Rectal smooth muscle tissue (tissue), 1 donor: ENCODE data around the gene OR51A4.

Experiments used
- H3K27ac ChIP-seq: one replicate; pipeline ENCODE4 v1.7.0; 2013; ENCODE audit warnings: low read depth, low read length, inconsistent platforms
- H3K27me3 ChIP-seq: one replicate; pipeline ENCODE4 v1.7.0; 2013; ENCODE audit warnings: low read length; ENCODE audit not compliant: control insufficient read depth, insufficient read depth
- H3K36me3 ChIP-seq: one replicate; pipeline ENCODE4 v1.7.0; 2013; ENCODE audit warnings: low read length; ENCODE audit not compliant: control insufficient read depth, insufficient read depth
- H3K4me1 ChIP-seq: one replicate; pipeline ENCODE4 v1.7.0; 2013; ENCODE audit warnings: low read length; ENCODE audit not compliant: control insufficient read depth, insufficient read depth
- H3K4me3 ChIP-seq: one replicate; pipeline ENCODE4 v1.7.0; 2013; ENCODE audit warnings: low read length
- H3K9ac ChIP-seq: one replicate; pipeline ENCODE4 v1.7.0; 2013; ENCODE audit warnings: low read length

The OR51A4 gene

GRCh38 chr11:4926608-4927007 lies 20.8 kb downstream of the OR51A4 start:
- Histone ChIP-seq H3K36me3 (no peaks in the 10 kb centered on the region), H3K27me3 (no peaks in the 10 kb centered on the region), H3K9ac (no peak overlapping the region), H3K27ac (no peak overlapping the region), H3K4me1 (no peaks in the 10 kb centered on the region), H3K4me3 (no peak overlapping the region)

DNA sequence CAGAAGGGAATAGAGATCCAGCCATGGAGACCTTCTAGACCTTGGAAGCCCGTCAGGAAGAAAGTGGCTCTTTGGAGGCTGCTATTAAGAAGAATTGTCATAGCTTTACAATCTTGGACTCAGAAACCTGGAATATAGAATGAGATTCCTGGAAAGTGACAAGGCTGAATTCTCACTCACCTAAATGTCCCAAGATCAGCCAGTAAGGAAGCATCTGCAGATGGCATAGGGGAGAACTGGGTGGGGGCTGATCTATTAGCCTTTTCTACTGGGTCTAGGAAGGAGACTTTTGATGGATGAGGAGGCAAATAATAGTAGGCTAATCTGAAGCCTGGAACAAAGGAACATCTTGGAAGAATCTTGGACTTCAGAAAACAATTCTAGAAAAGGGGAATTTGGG lies 23.2 kb downstream of the OR51A4 start, which contains the start of gene OR51G1:
Gene OR51G1 (minus strand): TSS at position 101 of the 400 bp plus-strand sequence. CDS start 0 bp downstream, at position 101.
- Histone ChIP-seq H3K4me1 (no peaks in the 10 kb centered on the region), H3K9ac (no peak within 1 kb of the TSS), H3K27me3 (no peaks in the 10 kb centered on the region), H3K4me3 (no peak within 1 kb of the TSS), H3K27ac (no peak within 1 kb of the TSS), H3K36me3 (no peaks in the 10 kb centered on the region)

GRCh38 chr11:4922304-4922703 lies 25.1 kb downstream of the OR51A4 start:
- Histone ChIP-seq H3K27ac (no peak overlapping the region), H3K4me1 (no peaks in the 10 kb centered on the region), H3K36me3 (no peaks in the 10 kb centered on the region), H3K27me3 (no peaks in the 10 kb centered on the region), H3K9ac (no peak overlapping the region), H3K4me3 (no peak overlapping the region)

- Histone ChIP-seq H3K9ac (no peak overlapping the region), H3K27me3 (no peaks in the 10 kb centered on the region), H3K4me1 (no peaks in the 10 kb centered on the region), H3K4me3 (no peak overlapping the region), H3K27ac (no peak overlapping the region), H3K36me3 (no peaks in the 10 kb centered on the region)
These were observed 25.6 kb downstream of the OR51A4 start for GRCh38 chr11:4921796-4922195.

DNA sequence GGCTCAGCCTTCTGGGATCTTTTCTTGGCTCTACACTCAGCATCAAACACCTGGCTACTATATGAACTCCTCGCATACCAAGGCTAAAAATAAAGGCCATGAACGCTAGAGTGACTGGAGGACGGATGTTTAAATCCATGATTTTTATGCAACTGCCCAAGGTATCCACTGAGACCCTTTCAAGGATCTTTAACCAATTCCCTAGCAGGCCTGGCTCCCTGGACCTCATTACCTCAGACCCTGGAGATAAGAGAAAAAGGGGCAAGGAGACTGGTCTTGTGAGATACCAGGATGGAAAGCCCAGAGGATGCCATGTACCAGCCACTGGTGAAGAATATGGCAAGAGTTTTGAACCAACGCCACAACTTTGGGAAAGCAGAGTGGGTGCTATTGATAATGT lies 28.2 kb downstream of the OR51A4 start, which contains the start of gene OR51G2:
Gene OR51G2 (minus strand): TSS at position 101 of the 400 bp plus-strand sequence. CDS start 3,687 bp downstream, outside the sequence.
- Histone ChIP-seq H3K4me1 (no peaks in the 10 kb centered on the region), H3K9ac (no peak within 1 kb of the TSS), H3K36me3 (no peaks in the 10 kb centered on the region), H3K27me3 (no peaks in the 10 kb centered on the region), H3K27ac (no peak within 1 kb of the TSS), H3K4me3 (no peak within 1 kb of the TSS)

DNA sequence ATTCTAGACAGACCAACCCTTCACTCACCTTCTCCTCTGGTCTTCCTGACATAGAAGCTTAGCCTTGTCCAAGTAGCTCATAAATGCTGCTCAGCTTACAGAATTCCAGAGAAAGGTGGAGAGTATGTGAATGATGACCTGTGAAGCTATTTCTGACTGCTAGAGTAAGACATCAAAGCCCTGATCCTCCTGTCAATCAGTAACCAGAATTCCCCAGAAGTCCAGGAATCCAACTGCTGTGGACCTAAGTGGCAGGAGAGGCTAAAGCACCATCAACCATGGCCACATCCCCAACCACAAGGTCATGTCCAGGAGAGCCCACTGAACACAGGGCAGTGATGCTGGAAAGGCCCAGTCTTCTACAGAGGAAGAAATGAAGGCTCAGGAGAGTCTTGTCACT lies 30.8 kb downstream of the OR51A4 start:
- no peak overlapping the region for H3K27ac ChIP-seq
- no peaks in the 10 kb centered on the region for H3K36me3 ChIP-seq
- H3K4me1 ChIP-seq = no peaks in the 10 kb centered on the region
- no peak overlapping the region for H3K4me3 ChIP-seq
- no peaks in the 10 kb centered on the region for H3K27me3 ChIP-seq
- no peak overlapping the region for H3K9ac ChIP-seq

DNA sequence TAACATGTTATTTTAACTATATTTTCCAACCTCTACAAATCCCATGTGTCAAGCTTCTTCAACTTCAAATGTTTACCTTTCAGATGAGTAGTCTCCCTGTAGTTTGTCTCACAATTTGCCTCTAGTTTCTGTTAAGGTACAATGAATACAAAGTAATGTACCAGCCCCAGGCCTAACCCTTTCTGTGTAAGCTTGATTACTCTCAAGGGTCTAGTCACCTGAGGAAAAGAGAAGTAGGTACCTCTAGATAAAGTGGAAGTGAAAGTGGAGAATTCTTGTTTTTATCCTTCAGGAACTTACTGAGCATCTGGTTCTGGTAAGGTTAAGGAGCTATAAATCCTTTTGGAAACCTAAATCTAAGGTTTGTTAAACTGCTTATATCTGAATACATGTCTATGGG lies 43.9 kb downstream of the OR51A4 start, which contains the start of gene OR51A7:
Gene OR51A7 (plus strand): TSS at position 300 of the 400 bp plus-strand sequence. CDS start 3,587 bp downstream, outside the sequence.
- H3K27ac ChIP-seq = no peak within 1 kb of the TSS
- no peaks in the 10 kb centered on the region for H3K4me1 ChIP-seq
- H3K27me3 ChIP-seq = no peaks in the 10 kb centered on the region
- no peak within 1 kb of the TSS for H3K9ac ChIP-seq
- H3K36me3 ChIP-seq = no peaks in the 10 kb centered on the region
- H3K4me3 ChIP-seq = no peak within 1 kb of the TSS
